NCI-H2081 (cell line): ENCODE measurements around the gene NKAP.
"Not testable (repeated sequence)": the region's sequence is repeated elsewhere in the genome, so short reads cannot be mapped to it uniquely, and the experiment has no call there.

Source experiments
- DNase-seq, 2 experiments: peaks; one replicate each; lab custom pipeline; 2025; lab: John Stamatoyannopoulos, UW

Gene NKAP

GRCh38 chrX:119943185-119943988, at the start of gene NKAP:
Gene NKAP, minus strand, starts transcription at chrX:119943751. Its CDS starts 146 bp downstream, at chrX:119943605.
- DNase-seq: peak; percentile 93 to 98

GRCh38 chrX:119991005-119991787, 47.6 kb upstream of the NKAP start:
- no peak for DNase-seq

- no peak for DNase-seq
These were observed 47.0 kb upstream of the NKAP start for GRCh38 chrX:119990556-119991004.

- DNase-seq: no peak
These were observed 46.5 kb upstream of the NKAP start for GRCh38 chrX:119989905-119990555.

GRCh38 chrX:119986203-119986602, 42.7 kb upstream of the NKAP start:
- no peak for DNase-seq

GRCh38 chrX:119984652-119985051, 41.1 kb upstream of the NKAP start:
- peak in 1 of 2 experiments; percentile 40 for DNase-seq

GRCh38 chrX:119983494-119983893, 39.9 kb upstream of the NKAP start:
- DNase-seq: no peak

GRCh38 chrX:119982145-119982544, 38.6 kb upstream of the NKAP start:
- no peak for DNase-seq

GRCh38 chrX:119981286-119982070, 37.9 kb upstream of the NKAP start:
- DNase-seq: peak; percentile 72 to 85

GRCh38 chrX:119977172-119977571, 33.6 kb upstream of the NKAP start:
- not testable (repeated sequence) for DNase-seq

GRCh38 chrX:119971184-119971583, 27.6 kb upstream of the NKAP start:
- no peak for DNase-seq

- no peak for DNase-seq
These were observed 27.0 kb upstream of the NKAP start for GRCh38 chrX:119970574-119970973.

- not testable (repeated sequence) for DNase-seq
These were observed 23.3 kb upstream of the NKAP start for GRCh38 chrX:119966837-119967236.

- DNase-seq: no peak
These were observed 17.1 kb upstream of the NKAP start for GRCh38 chrX:119960625-119961024.

- not testable (repeated sequence) for DNase-seq
These were observed 12.4 kb upstream of the NKAP start for GRCh38 chrX:119955807-119956570.

GRCh38 chrX:119954374-119954773, 10.8 kb upstream of the NKAP start:
- DNase-seq: no peak

GRCh38 chrX:119948381-119948780, 4.8 kb upstream of the NKAP start:
- DNase-seq: peak in 1 of 2 experiments; percentile 17

- DNase-seq: no peak
These were observed 1.9 kb upstream of the NKAP start for GRCh38 chrX:119945481-119945880.

- peak; percentile 38 to 54 for DNase-seq
These were observed 743 bp downstream of the NKAP start for GRCh38 chrX:119942831-119943184.

- DNase-seq: no peak
These were observed 1.3 kb downstream of the NKAP start for GRCh38 chrX:119942173-119942819.
